HG02623 (cell line): ENCODE data around the gene NUP93.
"Not testable (repeated sequence)": the region's sequence is repeated elsewhere in the genome, so short reads cannot be mapped to it uniquely, and the experiment has no call there.

Source experiments
- ATAC-seq: cut with Tn5 transposase; IDR thresholded peaks from one replicate; pipeline ENCODE4 v1.9.1; 2021; ENCODE audit warnings: moderate library complexity; ENCODE audit not compliant: unreplicated experiment

Gene NUP93

DNA sequence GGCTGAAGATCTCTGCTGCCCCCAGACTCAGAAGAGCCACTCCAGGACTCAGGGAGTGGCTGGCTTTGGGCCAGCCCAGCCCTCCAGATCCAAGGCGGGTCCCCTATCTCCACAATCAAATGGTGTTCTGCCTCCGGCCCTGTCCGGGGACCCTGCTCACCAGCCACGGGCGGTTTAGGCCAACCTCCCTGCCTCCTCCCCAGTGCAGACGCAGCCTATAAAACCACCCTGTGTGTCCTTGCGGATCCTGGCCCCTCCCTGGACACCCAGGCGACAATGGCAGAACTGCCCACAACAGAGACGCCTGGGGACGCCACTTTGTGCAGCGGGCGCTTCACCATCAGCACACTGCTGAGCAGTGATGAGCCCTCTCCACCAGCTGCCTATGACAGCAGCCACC lies 135.0 kb downstream of the NUP93 start, which contains the start of gene SLC12A3:
Gene SLC12A3 (plus strand): TSS at position 248 of the 400 bp plus-strand sequence. CDS start 29 bp downstream, at position 277.
- no peak for ATAC-seq

DNA sequence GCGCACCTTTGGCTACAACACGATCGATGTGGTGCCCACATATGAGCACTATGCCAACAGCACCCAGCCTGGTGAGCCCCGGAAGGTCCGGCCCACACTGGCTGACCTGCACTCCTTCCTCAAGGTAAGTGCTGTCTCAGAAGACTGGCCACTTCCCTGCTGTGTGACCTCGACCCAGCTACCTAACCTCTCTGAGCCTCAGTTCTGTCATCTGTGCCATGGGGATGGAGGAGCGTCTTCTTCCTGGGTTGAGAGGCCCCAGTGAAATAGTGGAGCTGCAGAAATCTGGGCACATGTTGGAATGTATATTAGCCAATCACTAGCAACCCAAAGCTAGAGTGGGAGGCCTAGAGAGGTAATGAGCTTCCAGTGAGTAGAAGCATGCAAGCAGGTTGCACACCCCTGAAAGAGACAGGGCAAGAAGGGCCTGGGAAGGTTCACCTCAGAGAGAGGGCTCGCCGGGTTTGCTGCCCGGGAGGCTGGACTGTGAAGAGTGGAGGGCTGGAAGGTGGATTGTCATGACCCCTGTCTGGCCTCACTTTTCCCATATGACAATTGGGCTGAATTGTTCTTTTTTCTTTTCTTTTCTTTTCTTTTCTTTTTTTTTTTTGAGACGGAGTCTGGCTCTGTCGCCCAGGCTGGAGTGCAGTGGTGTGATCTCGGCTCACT lies 135.6 kb downstream of the NUP93 start:
- no peak for ATAC-seq

DNA sequence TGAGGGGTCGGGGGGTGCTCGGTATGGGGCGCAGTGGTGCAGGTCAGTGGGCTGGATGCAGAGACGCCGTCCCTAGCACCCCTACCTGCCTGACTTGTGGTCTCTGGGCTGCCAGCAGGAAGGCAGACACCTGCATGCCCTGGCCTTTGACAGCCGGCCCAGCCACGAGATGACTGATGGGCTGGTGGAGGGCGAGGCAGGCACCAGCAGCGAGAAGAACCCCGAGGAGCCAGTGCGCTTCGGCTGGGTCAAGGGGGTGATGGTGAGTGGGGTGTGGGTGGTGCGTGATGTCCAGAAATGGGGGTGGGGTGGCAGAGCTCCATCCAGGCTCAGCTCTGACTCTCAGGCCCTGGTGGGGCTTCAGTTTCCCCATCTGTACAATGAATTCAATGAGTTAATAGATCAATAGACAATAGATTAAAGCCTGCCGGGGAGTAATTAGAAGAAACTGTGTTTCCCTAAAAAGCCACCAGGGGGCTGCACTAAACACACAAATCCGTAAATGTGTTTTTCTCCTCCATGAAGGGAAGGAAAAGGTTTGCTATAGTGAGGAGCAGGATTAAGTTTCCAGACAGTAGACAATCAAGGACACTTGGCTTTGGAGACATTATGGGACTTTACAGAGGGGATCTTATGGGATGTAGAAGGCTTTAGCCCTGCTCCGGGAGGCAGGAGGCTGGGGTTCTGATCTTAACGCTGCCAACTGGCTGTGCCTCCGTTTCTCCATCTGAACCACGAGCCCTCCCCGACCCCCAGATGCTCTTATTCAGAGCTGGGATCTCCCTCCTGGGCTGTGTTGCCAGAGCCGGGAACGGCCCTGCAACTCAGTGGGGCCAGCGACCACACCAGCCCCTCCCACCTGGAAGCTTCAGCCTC lies 137.3 kb downstream of the NUP93 start:
- no peak for ATAC-seq

DNA sequence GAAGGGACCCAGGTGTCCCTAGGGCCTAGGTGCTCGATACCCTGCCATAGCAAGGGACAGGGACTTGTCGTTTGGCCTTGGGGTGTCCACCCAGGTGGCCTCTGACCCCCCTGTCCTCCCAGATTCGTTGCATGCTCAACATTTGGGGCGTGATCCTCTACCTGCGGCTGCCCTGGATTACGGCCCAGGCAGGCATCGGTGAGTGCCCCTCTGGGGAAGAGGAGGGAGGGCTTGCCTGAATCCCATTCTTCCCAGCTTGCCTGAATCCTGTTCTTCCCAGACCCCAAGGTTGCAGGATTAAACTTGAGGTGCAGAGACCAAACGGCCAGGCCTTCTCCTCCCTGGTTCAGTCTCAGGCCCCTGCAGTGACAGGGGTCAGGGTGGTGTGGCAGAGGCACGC lies 138.2 kb downstream of the NUP93 start:
- ATAC-seq = no peak

DNA sequence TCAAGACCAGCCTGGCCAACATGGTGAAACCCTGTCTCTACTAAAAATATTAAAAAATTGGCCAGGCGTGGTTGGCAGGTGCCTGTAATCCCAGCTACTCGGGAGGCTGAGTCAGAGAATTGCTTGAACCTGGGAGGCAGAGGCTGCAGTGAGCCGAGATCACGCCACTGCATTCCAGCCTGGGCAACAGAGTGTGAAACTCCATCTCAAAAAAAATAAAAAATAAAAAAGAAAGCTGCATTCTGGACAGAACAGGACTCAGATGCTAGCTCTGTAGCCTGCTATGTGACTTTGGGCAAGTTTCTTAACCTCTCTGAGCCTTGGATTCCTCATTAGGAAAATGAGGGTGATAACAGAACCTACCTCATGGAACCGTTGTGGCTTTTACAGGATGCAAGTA lies 138.8 kb downstream of the NUP93 start:
- ATAC-seq = not testable (repeated sequence)

DNA sequence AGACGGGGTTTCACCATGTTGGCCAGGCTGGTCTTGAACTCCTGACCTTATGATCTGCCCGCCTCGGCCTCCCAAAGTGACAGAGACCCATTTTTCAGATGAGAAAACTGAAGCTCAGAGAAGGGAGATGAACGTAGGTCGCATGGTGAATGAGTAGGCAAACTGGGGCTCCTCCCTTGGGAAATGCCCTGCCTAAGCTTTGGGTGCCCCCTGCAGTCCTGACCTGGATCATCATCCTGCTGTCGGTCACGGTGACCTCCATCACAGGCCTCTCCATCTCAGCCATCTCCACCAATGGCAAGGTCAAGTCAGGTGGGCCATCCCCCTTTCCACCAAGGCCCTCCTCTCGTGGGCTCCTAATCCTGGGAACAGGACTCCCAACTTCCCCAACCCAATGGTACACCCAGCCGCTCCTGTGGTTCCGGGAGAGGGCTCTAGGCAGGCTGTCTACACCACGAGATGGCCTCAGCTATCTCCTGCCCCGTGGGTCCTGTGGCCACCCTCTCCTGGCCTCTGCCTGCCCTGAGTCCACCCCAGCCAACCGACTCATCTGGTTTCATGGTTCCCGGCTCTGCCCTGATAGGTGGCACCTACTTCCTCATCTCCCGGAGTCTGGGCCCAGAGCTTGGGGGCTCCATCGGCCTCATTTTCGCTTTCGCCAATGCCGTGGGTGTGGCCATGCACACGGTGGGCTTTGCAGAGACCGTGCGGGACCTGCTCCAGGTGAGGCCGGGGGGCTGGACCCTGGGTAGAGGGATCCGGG lies 139.8 kb downstream of the NUP93 start:
- ATAC-seq = no peak

DNA sequence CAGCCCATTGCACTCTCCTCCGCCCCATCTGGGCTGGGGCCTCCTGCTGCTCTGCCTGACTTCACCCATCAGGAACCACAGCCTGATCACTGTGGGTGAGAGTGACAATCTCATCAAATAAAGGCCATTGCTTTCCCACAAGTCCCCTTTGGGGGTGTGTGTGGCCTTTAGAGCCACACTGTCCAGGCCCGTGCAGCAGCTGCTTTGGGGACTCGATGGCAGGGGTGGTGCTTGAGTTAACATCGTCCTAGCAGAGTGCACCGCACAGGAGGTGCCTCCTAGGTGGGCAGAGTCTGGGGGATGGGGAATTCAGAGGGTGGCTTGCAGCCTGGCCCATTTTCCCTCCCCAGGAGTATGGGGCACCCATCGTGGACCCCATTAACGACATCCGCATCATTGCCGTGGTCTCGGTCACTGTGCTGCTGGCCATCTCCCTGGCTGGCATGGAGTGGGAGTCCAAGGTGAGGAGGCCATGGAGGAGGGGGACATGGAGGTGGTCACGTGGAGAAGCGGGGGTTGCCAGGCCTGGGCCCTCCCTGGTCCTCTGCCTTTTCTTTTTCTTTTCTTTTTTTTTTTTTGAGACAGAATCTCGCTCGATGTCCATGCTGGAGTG lies 140.5 kb downstream of the NUP93 start:
- ATAC-seq = no peak

DNA sequence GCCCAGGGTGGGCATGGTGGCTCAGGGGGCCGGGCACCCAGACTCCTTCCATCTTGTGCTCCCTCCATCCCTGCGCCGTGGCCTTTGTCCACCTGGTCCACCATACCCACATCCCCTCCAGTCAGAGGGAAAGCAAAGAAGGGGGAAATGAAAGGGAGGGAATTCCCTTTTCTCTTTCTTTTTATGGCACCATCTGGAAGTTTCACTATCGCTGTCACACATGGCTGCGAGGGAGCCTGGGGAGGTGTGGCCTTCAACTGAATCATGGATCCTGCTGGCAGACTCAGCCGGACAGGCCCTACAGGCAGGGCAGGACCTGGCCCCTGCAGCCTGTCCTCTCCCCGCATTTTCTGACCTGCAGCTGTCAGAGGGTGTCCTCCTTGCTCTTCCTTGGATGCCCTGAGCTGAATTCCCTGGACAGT lies 141.3 kb downstream of the NUP93 start:
- ATAC-seq = no peak

DNA sequence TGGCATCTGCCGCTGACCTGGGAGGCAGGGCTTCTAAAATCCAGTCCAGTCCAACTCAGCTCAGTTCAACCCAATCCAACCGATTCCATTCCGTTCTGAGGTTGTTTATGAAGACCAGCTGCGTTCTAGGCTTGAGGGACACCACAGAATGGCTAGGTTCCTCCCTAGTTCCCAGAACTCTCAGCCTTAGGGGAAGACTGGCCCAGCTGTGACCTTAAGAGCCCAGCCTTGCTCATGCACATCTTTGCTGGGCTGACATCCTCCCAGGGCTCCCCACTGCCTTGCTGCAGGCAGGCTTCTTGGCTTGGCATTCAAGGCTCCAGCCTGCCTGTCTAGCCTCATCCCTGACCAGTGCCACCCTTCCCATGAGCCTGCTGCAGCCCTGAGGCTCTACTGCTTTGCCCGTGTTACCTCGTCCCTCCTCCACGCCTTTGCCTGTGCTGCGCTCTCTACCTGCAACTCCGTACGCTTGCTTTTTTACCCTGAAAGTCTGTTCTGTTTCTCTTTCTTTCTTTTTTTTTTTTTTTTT lies 143.0 kb downstream of the NUP93 start:
- ATAC-seq = no peak

DNA sequence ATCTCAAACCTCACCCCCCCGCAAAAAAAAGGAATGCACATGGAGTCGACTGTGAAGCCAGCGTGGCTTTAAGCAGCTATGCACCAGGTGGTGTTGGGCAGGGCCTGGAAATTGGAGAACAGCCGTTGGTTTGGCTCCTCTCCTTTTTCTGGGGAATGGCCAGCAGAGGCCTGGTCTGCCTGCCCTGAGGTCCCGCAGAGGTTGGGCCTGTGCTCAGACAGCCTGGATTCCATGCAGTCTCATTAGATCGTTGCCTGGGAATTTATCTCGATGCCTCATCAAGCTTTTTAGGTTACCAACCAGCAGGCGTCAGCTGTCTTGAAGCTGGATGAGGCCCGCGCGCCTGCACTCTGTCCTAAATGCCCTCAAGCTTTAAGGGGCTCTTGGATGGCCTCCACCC lies 144.9 kb downstream of the NUP93 start:
- ATAC-seq = no peak

DNA sequence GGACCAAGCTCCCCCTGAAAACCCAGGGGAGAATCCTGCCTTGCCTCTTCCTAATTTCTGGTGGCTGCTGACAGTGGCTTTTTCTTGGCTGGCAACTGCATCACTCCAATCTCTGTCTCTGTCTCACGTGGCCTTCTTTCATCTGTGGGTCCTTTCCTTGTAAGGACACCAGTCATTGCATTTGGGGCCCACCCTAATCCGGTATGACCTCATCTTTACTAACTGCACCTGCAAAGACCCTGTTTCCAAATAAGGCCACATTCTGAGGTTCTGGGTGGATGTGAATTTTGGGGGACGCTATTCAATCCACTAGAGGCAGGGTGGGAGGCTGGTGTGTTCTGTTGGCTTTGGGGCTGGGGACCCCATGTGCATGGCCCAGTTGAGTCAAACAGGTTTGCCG lies 146.1 kb downstream of the NUP93 start:
- ATAC-seq = no peak

DNA sequence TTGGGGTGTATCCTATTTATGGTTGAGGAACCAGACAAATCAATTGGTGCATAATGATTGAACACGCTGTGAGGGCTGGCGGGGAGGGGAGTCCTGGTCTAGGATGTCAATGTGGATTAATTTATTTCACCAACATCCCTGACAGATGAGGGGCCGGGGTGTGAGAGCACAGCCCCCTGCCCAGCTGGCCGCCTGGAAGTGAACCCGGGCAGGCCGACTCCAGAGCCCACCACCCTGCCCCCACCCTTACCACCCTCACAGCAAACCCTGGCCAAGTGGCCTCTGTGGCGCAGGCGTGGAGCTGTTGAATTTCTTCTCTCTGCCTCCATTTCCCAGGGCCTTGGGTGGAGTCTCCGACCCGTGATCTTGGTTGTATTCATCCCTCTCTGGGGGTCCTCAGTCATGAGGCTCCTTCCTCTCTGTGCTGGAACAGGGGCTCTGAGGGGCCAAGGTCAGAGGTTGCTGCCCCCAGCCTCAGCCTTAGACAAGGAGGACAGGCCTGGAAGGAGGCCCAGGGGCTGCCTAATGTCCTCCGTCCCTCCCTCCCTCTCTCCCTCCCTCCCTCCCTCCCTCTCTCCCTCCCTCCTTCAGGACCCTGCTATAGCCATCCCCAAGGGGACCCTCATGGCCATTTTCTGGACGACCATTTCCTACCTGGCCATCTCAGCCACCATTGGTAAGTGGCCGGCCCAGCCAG lies 147.7 kb downstream of the NUP93 start:
- ATAC-seq = no peak

DNA sequence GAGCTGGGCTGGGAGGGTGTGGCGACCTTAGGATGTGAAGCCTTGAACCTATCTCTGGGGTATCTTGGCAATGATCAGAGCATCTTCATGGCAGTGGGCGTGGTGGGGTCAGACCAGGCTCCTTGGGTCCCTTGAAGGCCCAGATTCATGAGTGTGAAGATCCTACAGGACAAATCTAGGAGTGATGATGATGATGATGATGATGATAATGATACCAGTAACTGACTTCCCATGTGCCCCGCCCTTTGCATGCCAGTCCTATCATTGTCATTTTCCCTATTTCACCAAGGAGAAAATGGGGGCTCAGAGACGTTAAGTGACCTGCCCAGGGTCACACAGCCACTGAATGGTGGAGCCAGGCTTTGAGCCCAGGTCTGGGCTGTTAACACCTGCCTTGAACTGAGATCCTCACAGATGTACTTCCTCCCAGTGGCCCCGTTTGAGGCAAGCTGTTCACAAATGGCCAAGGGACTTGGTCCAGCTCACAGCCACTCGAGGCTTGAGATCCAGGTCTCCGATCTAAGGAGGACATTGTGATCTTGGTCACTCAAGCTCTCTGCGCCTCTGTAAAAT lies 148.4 kb downstream of the NUP93 start:
- no peak for ATAC-seq

DNA sequence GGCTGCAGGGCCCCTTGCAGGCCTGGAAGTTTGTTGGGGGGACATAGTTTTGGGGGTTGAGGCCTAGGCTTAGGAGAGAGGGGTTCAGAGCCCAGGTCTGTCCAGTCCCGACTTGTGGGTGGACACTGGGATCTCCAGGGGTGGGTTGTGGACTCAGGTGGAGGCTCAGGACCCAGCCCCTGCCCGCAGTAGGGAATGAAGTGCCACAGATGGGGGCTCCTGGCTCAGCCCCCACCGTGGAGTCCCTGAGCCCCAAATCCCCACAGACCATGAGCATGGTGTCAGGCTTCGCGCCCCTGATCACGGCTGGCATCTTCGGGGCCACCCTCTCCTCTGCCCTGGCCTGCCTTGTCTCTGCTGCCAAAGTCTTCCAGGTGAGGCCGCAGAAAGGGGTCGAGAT lies 149.3 kb downstream of the NUP93 start:
- ATAC-seq = no peak

DNA sequence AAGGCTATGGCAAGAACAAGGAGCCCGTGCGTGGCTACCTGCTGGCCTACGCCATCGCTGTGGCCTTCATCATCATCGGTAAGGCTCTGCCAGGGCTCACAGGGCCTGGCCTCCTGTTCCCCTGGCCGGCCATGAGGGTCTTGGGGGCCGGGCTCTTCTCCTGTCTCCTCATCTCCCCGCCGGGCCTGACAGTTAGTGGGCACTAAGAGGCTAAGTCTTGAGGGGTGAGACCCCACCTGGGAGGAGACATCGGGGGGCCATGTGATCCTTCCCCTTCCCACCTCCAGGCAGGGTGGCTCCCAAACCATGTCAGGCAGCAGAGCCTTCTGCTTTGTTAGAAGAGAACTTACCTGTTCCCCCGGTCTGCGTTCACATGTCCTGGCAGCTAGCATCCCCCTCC lies 150.2 kb downstream of the NUP93 start:
- ATAC-seq = no peak

DNA sequence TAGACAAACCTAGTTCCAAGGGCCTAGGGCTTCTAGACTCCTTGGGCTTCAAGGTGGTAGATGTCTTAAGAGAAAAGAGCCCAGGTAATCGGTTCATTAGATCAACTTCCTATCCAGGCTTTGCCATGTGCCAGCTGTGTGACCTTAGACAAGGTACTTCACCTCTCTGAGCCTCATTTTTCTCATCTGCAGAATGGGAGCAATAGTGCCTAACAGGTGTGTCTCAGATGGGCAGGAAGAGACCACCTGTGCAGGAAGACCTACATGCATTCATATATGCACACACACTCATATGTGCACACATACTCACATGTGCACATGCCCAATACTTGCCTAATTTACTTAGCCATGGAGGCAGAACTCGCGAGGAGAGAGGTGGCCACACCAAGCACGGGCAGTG lies 150.8 kb downstream of the NUP93 start:
- no peak for ATAC-seq

DNA sequence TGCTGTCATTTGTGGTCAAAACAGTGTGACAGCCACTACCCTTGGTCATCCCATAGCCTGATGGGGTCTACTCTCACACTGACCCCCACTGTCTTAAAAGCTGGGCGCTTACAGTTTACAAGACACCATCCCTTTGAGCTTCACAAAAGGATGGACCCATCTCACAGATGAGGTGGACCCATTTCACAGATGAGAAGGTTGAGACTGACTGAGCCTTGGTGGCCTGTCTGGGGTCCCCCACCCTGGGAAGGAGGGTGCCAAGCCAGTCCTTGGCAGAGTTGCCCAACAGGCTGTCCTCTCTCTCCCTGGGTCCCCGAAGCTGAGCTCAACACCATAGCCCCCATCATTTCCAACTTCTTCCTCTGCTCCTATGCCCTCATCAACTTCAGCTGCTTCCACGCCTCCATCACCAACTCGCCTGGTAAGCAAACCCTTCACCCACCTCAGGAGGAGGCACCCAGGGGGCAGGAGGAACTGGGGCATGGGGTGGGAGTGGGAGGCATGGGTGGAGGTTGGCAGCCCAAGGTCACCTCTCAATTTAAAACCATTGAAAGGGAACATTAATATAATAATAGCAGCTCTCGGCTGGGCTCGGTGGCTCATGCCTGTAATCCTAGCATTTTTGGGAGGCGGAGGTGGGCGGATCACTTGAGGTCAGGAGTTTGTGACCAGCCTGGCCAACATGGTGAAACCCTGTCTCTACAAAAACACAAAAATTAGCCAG lies 152.3 kb downstream of the NUP93 start:
- no peak for ATAC-seq

DNA sequence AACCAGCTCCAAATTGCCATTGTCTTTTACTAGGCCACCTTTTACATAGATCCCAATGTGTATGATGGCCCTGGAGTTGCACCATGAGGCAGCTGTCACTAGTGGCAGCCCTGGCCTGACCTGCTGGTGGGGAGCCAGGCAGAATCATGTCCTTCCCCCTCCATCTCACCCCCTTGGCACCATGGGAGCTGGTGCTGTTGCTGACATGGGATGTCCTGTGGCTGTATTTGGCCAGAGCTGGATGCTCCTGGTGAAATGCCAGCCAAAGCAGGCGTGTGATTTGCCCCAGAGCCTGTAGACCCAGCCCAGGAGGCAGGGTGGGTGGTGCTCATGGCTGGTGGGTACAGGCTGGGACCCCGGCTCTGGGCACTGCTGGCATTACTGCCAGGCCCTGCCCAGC lies 153.7 kb downstream of the NUP93 start:
- ATAC-seq = no peak

DNA sequence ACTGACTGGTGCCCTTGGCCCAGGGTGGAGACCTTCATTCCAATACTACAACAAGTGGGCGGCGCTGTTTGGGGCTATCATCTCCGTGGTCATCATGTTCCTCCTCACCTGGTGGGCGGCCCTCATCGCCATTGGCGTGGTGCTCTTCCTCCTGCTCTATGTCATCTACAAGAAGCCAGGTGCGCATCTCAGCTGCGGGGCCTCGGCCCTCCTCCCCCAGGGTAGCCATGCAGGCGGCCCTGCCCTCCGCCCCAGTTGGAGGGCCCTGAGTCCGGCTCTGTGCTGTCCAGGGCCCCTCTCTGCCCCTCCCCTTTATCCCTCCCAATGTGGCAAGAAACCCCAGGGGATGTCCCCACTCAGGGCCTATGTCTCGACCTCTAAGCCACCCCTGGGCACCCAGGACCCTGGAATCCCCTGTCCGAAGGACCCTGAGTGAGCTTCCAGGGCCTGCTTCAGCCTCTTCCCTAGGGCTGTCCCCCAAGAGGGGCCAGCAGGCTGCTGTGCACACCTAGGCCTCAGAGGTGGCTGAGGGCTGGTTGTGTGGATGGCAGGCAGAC lies 154.2 kb downstream of the NUP93 start:
- ATAC-seq = no peak
